ENCODE results near the gene TMEM213. TPM values are rescaled to one million over a fixed set of nuclear protein-coding genes. Genes with fewer than 3 reads are reported as not detected.

TMEM213 gene
- total and polyA plus RNA-seq, 9 of the 15 experiments (the other 6 are each of a cell fraction or from before 2014, with no cell fraction given) = not detected

GRCh38 chr7:138819625-138820024 lies 21.8 kb downstream of the TMEM213 start:
- Histone ChIP-seq H3K27me3 (ENCODE audit: control insufficient read depth in 2 of 2, insufficient read depth in 2 of 2, low read length in 2 of 2) (peaks cover 16 to 20% of the 10 kb centered on the region in 2 experiments), H3K4me3 (no peak overlapping the region), H2AFZ (ENCODE audit: low read depth, low read length) (no peak overlapping the region), H3K4me1 (replicated peaks in 1 of 2; ENCODE audit: control insufficient read depth in 2 of 2, insufficient read depth in 2 of 2, low read length in 2 of 2) (no peaks in the 10 kb centered on the region), H3K9me3 (replicated peaks; ENCODE audit: control insufficient read depth, insufficient read depth, low read depth, low read length) (no peaks in the 10 kb centered on the region), H3K9me1 (ENCODE audit: control insufficient read depth, insufficient read depth, low read length) (no peaks in the 10 kb centered on the region), H3K36me3 (ENCODE audit: control insufficient read depth, insufficient read depth, low read length) (no peaks in the 10 kb centered on the region), H3K9ac (ENCODE audit: insufficient read depth in 1 of 2, low read depth in 2 of 2, low read length in 2 of 2) (no peak overlapping the region), H3K27ac (ENCODE audit: extremely low read depth, low read depth, low read length) (no peak overlapping the region), H3K4me2 (ENCODE audit: insufficient read depth, low read length) (no peak overlapping the region), H3K79me2 (ENCODE audit: control insufficient read depth, insufficient read depth, low read length) (no peaks in the 10 kb centered on the region), H4K20me1 (replicated peaks; ENCODE audit: control insufficient read depth, insufficient read depth, low read length) (no peaks in the 10 kb centered on the region)
- FAIRE-seq = no peak
- DNase-seq (ENCODE audit: extremely low read depth in 1 of 4, low spot score in 3 of 4) = no peak
- no TSS peak for BruUV-seq (replicated peaks)
- no peak for ATAC-seq
- WGBS (ENCODE audit: insufficient coverage, low coverage, missing lambda C conversion rate) = 6% methylated on average over 3 of the region's 3 CpGs
- ChIA-PET CTCF (ENCODE audit: low intra/inter-chr PET ratio) (no interaction called here), POLR2A (interaction anchor here (0.6 kb wide), 2 partner anchors 17 to 18 kb away, joined by 3 read pairs; no protein-coding TSS in a partner anchor)
- in situ Hi-C loops (cut with MboI) (no loop called here), intact Hi-C loops (cut with micrococcal nuclease) (no loop called here)
- TF ChIP-seq BRD9 (IDR thresholded peaks at IDR 0.05; ENCODE audit: low read depth, partially characterized antibody) = no peak
- no peak for TF ChIP-seq ZNF445 (CRISPR knock-in tag; IDR thresholded peaks at IDR 0.05; ENCODE audit: low read depth)
- no peak for TF ChIP-seq BCOR (IDR thresholded peaks at IDR 0.05)
- TF ChIP-seq BRCA1 (IDR thresholded peaks at IDR 0.05) = no peak
- TF ChIP-seq BRCA1 (CRISPR knock-in tag; IDR thresholded peaks at IDR 0.05) = no peak
- no peak for TF ChIP-seq CHD4 (IDR thresholded peaks at IDR 0.05; ENCODE audit: insufficient read depth, insufficient replicate concordance, low read depth, low read length, poor library complexity, severe bottlenecking)
- no peak for TF ChIP-seq MXD1 (CRISPR knock-in tag; IDR thresholded peaks at IDR 0.05; ENCODE audit: borderline replicate concordance, poor library complexity, severe bottlenecking)
- no peak for TF ChIP-seq ZNF551 (CRISPR knock-in tag; IDR thresholded peaks at IDR 0.05)
- TF ChIP-seq GTF2E2 (tag; IDR thresholded peaks at IDR 0.05) = no peak
- TF ChIP-seq ZBTB40 (IDR thresholded peaks at IDR 0.05) = no peak
- TF ChIP-seq ZBTB40 (CRISPR knock-in tag; IDR thresholded peaks at IDR 0.05) = no peak
- TF ChIP-seq ZNF431 (CRISPR knock-in tag; IDR thresholded peaks at IDR 0.05) = no peak
- TF ChIP-seq TRIM24 (IDR thresholded peaks at IDR 0.05) = no peak
- TF ChIP-seq ZC3H11A (IDR thresholded peaks at IDR 0.05; ENCODE audit: low read depth, low read length) = no peak
- TF ChIP-seq XRCC5 (IDR thresholded peaks at IDR 0.05; ENCODE audit: low read depth, low read length) = no peak
